ENCODE results near the gene SFMBT2.

DNA sequence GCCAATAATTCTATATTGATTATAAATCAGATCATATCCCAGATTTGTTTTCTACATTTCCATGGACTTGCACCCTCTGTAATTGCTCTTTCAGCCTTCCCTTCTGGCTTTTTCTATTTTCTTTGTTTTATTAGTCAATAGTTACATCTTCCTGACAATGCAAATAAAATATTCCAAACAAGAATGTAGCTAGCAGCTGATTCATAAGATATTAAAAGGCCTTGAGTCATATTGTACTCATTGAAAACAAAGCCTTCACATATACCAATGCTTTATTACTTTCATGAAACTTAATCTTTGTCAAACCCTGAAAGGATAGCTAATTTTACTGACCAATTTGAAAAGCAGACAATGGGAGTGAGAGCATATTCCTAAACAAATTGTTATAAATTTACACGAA lies 10.7 kb upstream of the SFMBT2 start:
- TF ChIP-seq, protein P1, sequence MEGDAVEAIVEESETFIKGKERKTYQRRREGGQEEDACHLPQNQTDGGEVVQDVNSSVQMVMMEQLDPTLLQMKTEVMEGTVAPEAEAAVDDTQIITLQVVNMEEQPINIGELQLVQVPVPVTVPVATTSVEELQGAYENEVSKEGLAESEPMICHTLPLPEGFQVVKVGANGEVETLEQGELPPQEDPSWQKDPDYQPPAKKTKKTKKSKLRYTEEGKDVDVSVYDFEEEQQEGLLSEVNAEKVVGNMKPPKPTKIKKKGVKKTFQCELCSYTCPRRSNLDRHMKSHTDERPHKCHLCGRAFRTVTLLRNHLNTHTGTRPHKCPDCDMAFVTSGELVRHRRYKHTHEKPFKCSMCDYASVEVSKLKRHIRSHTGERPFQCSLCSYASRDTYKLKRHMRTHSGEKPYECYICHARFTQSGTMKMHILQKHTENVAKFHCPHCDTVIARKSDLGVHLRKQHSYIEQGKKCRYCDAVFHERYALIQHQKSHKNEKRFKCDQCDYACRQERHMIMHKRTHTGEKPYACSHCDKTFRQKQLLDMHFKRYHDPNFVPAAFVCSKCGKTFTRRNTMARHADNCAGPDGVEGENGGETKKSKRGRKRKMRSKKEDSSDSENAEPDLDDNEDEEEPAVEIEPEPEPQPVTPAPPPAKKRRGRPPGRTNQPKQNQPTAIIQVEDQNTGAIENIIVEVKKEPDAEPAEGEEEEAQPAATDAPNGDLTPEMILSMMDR (IDR thresholded peaks at IDR 0.05) = no peak
- no peak for TF ChIP-seq POLR2AphosphoS5 (IDR thresholded peaks at IDR 0.05)

All from esophagus muscularis mucosa (tissue), 3 donors.